Neural cell (in vitro differentiated cells): ENCODE data around the gene GNA15. TPM values are rescaled to one million over a fixed set of nuclear protein-coding genes. Genes with fewer than 3 reads are reported as not detected.

Experiments used
- H2AFZ ChIP-seq: fragments of 200-600, 300-800 bp; sonication (generic), shearing (Covaris generic); 2 replicates; pipeline ENCODE4 v1.6.0; 2014; ENCODE audit warnings: low read depth, mild to moderate bottlenecking, antibody characterized with exemption, low read length, moderate library complexity
- H3F3A ChIP-seq: fragments of 200-600 bp; shearing (Covaris generic); 2 replicates; pipeline ENCODE4 v1.6.1; 2016; ENCODE audit warnings: mild to moderate bottlenecking, moderate library complexity, mixed read lengths, antibody characterized with exemption, low read length; ENCODE audit not compliant: insufficient read depth, poor library complexity, severe bottlenecking
- H3K27ac ChIP-seq: fragments of 200-600, 300-800 bp; sonication (generic), shearing (Covaris generic); 2 replicates; pipeline ENCODE4 v1.5.1; 2014; ENCODE audit warnings: mild to moderate bottlenecking, low read length, moderate library complexity
- H3K27me3 ChIP-seq: fragments of 300-800, 200-600 bp; sonication (generic), shearing (Covaris generic); 2 replicates; pipeline ENCODE4 v1.6.0; 2014; ENCODE audit warnings: mild to moderate bottlenecking, low read depth, low read length, moderate library complexity; ENCODE audit not compliant: insufficient read depth
- H3K36me3 ChIP-seq: fragments of 300-800, 200-600 bp; sonication (generic), shearing (Covaris generic); 2 replicates; pipeline ENCODE4 v1.5.1; 2014; ENCODE audit warnings: mild to moderate bottlenecking, antibody characterized with exemption, low read length, moderate library complexity; ENCODE audit not compliant: insufficient read depth
- H3K4me2 ChIP-seq: fragments of 300-800, 200-600 bp; sonication (generic), shearing (Covaris generic); 2 replicates; pipeline ENCODE4 v1.6.0; 2014; ENCODE audit warnings: mild to moderate bottlenecking, low read length
- H3K4me3 ChIP-seq: fragments of 300-800, 200-600 bp; sonication (generic), shearing (Covaris generic); 2 replicates; pipeline ENCODE4 v1.5.1; 2014; ENCODE audit warnings: mild to moderate bottlenecking, low read length, moderate library complexity
- H3K79me2 ChIP-seq: fragments of 200-600 bp; shearing (Covaris generic); replicated peaks from 2 replicates; pipeline ENCODE4 v1.6.0; 2014; ENCODE audit warnings: mild to moderate bottlenecking, low read length, moderate library complexity; ENCODE audit not compliant: insufficient read depth
- H3K9ac ChIP-seq: fragments of 300-800, 200-600 bp; sonication (generic), shearing (Covaris generic); 2 replicates; pipeline ENCODE4 v1.6.1; 2016; ENCODE audit warnings: mild to moderate bottlenecking, low read length, mixed read lengths
- H3K9me2 ChIP-seq: fragments of 200-600 bp; shearing (Covaris generic); 2 replicates; pipeline ENCODE4 v1.6.1; 2016; ENCODE audit warnings: mild to moderate bottlenecking, low read length, mixed read lengths; ENCODE audit not compliant: insufficient read depth
- H3K9me3 ChIP-seq: fragments of 200-600, 300-800 bp; sonication (generic), shearing (Covaris generic); 2 replicates; pipeline ENCODE4 v1.6.1; 2016; ENCODE audit warnings: mild to moderate bottlenecking, mixed run types, low read length, moderate library complexity, mixed read lengths
- H4K20me1 ChIP-seq: fragments of 200-600 bp; shearing (Covaris generic); 2 replicates; pipeline ENCODE4 v1.6.1; 2016; ENCODE audit warnings: mild to moderate bottlenecking, mixed run types; ENCODE audit not compliant: insufficient read depth
- EP300 ChIP-seq: fragments of 450-650 bp; conservative IDR thresholded peaks from 2 replicates; pipeline ENCODE4 v1.6.1; 2014; ENCODE audit warnings: antibody characterized with exemption, mild to moderate bottlenecking, moderate library complexity; ENCODE audit not compliant: poor library complexity, severe bottlenecking
- EZH2 ChIP-seq: fragments of 200-600, 300-800 bp; shearing (Covaris generic), sonication (generic); IDR thresholded peaks from 2 replicates; pipeline ENCODE4 v1.6.1; 2014; ENCODE audit warnings: antibody characterized with exemption, low read length, borderline replicate concordance, mild to moderate bottlenecking; ENCODE audit not compliant: insufficient read depth, poor library complexity, severe bottlenecking
- MXI1 ChIP-seq: fragments of 450-650 bp; conservative IDR thresholded peaks from 2 replicates; pipeline ENCODE4 v1.6.1; 2014; ENCODE audit warnings: antibody characterized with exemption, mild to moderate bottlenecking; ENCODE audit not compliant: poor library complexity, severe bottlenecking
- POLR2AphosphoS5 ChIP-seq: IDR thresholded peaks from 2 replicates; pipeline ENCODE4 v1.6.1; 2012
- RAD21 ChIP-seq: fragments of 450-650 bp; conservative IDR thresholded peaks from 2 replicates; pipeline ENCODE4 v1.6.1; 2014; ENCODE audit warnings: antibody characterized with exemption, mild to moderate bottlenecking, moderate library complexity
- REST ChIP-seq: IDR thresholded peaks from 2 replicates; pipeline ENCODE4 v1.6.1; 2012; ENCODE audit warnings: borderline replicate concordance
- SMC3 ChIP-seq: fragments of 450-650 bp; conservative IDR thresholded peaks from 2 replicates; pipeline ENCODE4 v1.6.1; 2014; ENCODE audit warnings: antibody characterized with exemption, mild to moderate bottlenecking, moderate library complexity; ENCODE audit not compliant: poor library complexity
- TAF1 ChIP-seq: IDR thresholded peaks from 2 replicates; pipeline ENCODE4 v1.6.1; 2012; ENCODE audit warnings: low read depth
- polyA plus RNA-seq: library from polyadenylated mRNA; depleted of rRNA; stranded (reverse); fragments of >200 nt; gene quantifications from 2 replicates; pipeline ENCODE4 v1.2.3, GENCODE V29; 2014
- TF ChIP-seq, protein P1 (sequence below): fragments of 450-650 bp; IDR thresholded peaks from 2 replicates; pipeline ENCODE4 v1.5.1; 2014; ENCODE audit warnings: antibody characterized with exemption, mild to moderate bottlenecking, moderate library complexity; ENCODE audit not compliant: poor library complexity, severe bottlenecking

Gene GNA15
- polyA plus RNA-seq, 1 donor from 2014 or later, result not detected

DNA sequence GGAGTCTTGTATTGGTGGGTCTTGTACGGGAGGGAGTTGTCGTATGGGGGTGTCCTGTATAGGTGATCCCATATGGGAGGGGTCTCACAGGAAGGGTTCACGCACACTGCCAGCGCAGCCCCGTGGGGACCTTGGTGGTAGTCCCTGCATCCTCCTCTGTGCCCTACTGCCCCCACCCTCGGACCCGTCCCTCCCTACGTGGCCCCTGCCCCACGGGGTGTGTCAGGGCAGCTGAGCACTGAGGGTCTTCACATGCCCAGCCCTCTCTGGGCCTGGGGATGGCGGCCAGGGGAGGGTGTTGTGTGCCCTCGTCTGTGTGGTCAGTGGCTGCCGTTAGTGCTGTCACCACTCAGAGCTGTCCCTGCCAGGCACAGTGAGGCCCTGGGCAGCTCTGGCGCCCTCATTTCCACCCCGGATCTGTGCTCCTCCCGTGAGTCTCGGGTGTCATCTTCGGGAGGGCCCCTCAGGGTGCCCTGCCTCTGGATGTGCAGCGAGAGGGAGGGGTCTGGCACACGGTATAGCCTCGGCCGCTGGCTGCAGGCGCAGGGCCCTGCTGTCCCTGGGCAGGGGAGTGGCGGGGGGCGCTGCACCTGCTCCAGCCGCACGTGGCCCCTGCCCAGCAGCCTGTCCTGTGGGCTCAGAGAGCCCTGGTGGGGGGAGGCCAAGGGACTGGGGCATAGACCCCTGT, 16.0 kb upstream of the GNA15 start:
- no peak overlapping the region for H3K9ac ChIP-seq
- no peak overlapping the region for H3K4me3 ChIP-seq
- no peaks in the 10 kb centered on the region for H3K79me2 ChIP-seq
- no peak overlapping the region for H3K4me2 ChIP-seq
- TF ChIP-seq EP300 (no peak), SMC3 (no peak), EZH2 (no peak), TAF1 (no peak), RAD21 (no peak), POLR2AphosphoS5 (no peak), MXI1 (no peak), REST (no peak)
- TF ChIP-seq, protein P1, sequence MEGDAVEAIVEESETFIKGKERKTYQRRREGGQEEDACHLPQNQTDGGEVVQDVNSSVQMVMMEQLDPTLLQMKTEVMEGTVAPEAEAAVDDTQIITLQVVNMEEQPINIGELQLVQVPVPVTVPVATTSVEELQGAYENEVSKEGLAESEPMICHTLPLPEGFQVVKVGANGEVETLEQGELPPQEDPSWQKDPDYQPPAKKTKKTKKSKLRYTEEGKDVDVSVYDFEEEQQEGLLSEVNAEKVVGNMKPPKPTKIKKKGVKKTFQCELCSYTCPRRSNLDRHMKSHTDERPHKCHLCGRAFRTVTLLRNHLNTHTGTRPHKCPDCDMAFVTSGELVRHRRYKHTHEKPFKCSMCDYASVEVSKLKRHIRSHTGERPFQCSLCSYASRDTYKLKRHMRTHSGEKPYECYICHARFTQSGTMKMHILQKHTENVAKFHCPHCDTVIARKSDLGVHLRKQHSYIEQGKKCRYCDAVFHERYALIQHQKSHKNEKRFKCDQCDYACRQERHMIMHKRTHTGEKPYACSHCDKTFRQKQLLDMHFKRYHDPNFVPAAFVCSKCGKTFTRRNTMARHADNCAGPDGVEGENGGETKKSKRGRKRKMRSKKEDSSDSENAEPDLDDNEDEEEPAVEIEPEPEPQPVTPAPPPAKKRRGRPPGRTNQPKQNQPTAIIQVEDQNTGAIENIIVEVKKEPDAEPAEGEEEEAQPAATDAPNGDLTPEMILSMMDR, result no peak
- no peaks in the 10 kb centered on the region for H3K36me3 ChIP-seq
- no peak overlapping the region for H3K27ac ChIP-seq
- no peaks in the 10 kb centered on the region for H3K9me3 ChIP-seq
- H3K27me3 ChIP-seq, result no peaks in the 10 kb centered on the region
- no peaks in the 10 kb centered on the region for H3K9me2 ChIP-seq
- H3F3A ChIP-seq, result no peaks in the 10 kb centered on the region
- no peak overlapping the region for H2AFZ ChIP-seq
- H4K20me1 ChIP-seq, result no peaks in the 10 kb centered on the region

- Histone ChIP-seq H3K9ac (no peak overlapping the region), H3K4me2 (no peak overlapping the region), H3K79me2 (no peaks in the 10 kb centered on the region), H3K36me3 (no peaks in the 10 kb centered on the region), H2AFZ (no peak overlapping the region), H3K27ac (no peak overlapping the region), H3K9me3 (no peaks in the 10 kb centered on the region), H4K20me1 (no peaks in the 10 kb centered on the region), H3K4me3 (no peak overlapping the region), H3K9me2 (no peaks in the 10 kb centered on the region), H3F3A (no peaks in the 10 kb centered on the region), H3K27me3 (no peaks in the 10 kb centered on the region)
- TF ChIP-seq EZH2 (no peak), MXI1 (no peak), REST (no peak), TAF1 (no peak), EP300 (no peak), RAD21 (no peak)
- TF ChIP-seq, protein P1, result no peak
Observed at GRCh38 chr19:3120611-3121276, 15.1 kb upstream of the GNA15 start.
